GM11168 (cell line): ENCODE results near the gene SLC35F2.
"Not testable (repeated sequence)": the region's sequence is repeated elsewhere in the genome, so short reads cannot be mapped to it uniquely, and the experiment has no call there.

ENCODE experiments used
- in situ Hi-C: fragments of 300-500 bp; cut with MboI; formaldehyde crosslinking; loops from one replicate; pipeline ENCODE4 v1.12.0; 2022; ENCODE audit warnings: low sequenced_read_pairs; ENCODE audit not compliant: unreplicated experiment

Gene SLC35F2

GRCh38 chr11:107858217-107859070 is at the start of gene SLC35F2:
Gene SLC35F2, minus strand, starts transcription at chr11:107858787. Its CDS starts 20 bp downstream, at chr11:107858767.
- in situ Hi-C loops = no loop called here

- in situ Hi-C loops = no loop called here
These were observed 49.6 kb upstream of the SLC35F2 start for GRCh38 chr11:107908211-107908610.

GRCh38 chr11:107898270-107898669 is 39.7 kb upstream of the SLC35F2 start:
- in situ Hi-C loops = no loop called here

GRCh38 chr11:107882095-107882820 is 23.7 kb upstream of the SLC35F2 start:
- in situ Hi-C loops = no loop called here

GRCh38 chr11:107881471-107881870 is 22.9 kb upstream of the SLC35F2 start:
- in situ Hi-C loops = not testable (repeated sequence)

- in situ Hi-C loops = no loop called here
These were observed 17.6 kb upstream of the SLC35F2 start for GRCh38 chr11:107876141-107876540.

GRCh38 chr11:107864591-107864990 is 6.0 kb upstream of the SLC35F2 start:
- in situ Hi-C loops = no loop called here

- in situ Hi-C loops = no loop called here
These were observed 2.1 kb upstream of the SLC35F2 start for GRCh38 chr11:107860688-107861087.

- in situ Hi-C loops = not testable (repeated sequence)
These were observed 1.6 kb upstream of the SLC35F2 start for GRCh38 chr11:107860240-107860620.

GRCh38 chr11:107859459-107860239 is 1.1 kb upstream of the SLC35F2 start:
- in situ Hi-C loops = no loop called here

GRCh38 chr11:107857550-107858216 is 904 bp downstream of the SLC35F2 start:
- in situ Hi-C loops = no loop called here

GRCh38 chr11:107856981-107857517 is 1.5 kb downstream of the SLC35F2 start:
- in situ Hi-C loops = no loop called here

- in situ Hi-C loops = no loop called here
These were observed 2.2 kb downstream of the SLC35F2 start for GRCh38 chr11:107856180-107856980.

GRCh38 chr11:107853070-107853469 is 5.5 kb downstream of the SLC35F2 start:
- in situ Hi-C loops = no loop called here

- in situ Hi-C loops = no loop called here
These were observed 6.8 kb downstream of the SLC35F2 start for GRCh38 chr11:107851704-107852310.

- in situ Hi-C loops = no loop called here
These were observed 8.8 kb downstream of the SLC35F2 start for GRCh38 chr11:107849790-107850189.

- in situ Hi-C loops = no loop called here
These were observed 10.2 kb downstream of the SLC35F2 start for GRCh38 chr11:107848345-107848744.

- in situ Hi-C loops = no loop called here
These were observed 11.4 kb downstream of the SLC35F2 start for GRCh38 chr11:107847184-107847583.

- in situ Hi-C loops = no loop called here
These were observed 14.5 kb downstream of the SLC35F2 start for GRCh38 chr11:107844041-107844440.
